Measurements from ENCODE around the gene CDH12. TPM values are rescaled to one million over a fixed set of nuclear protein-coding genes. Genes with fewer than 3 reads are reported as not detected.

CDH12 gene
- total RNA-seq, 1 experiment from 2014 or later, result not detected

- Mint-ChIP-seq H3K36me3 (ENCODE audit: insufficient read depth in 1 of 3, low read depth in 3 of 3) (peaks cover 9 to 17% (median 15%) of the 10 kb centered on the region in 3 experiments), H3K4me1 (peaks cover 24 to 25% of the 10 kb centered on the region in 2 experiments)
- no peak overlapping the region for H2BK15ac ChIP-seq (ENCODE audit: low read depth, low read length)
Measured at GRCh38 chr5:22625451-22625850, 227.7 kb downstream of the CDH12 start.

More at GRCh38 chr5:22625451-22625850, 227.7 kb downstream of the CDH12 start:
- no peaks in the 10 kb centered on the region for H3K27me3 ChIP-seq (ENCODE audit: insufficient read depth, low read length)
- no peak overlapping the region for H3K4ac ChIP-seq (ENCODE audit: low read depth, low read length)
- H3K56ac ChIP-seq (ENCODE audit: insufficient read length, low read depth, low read length), result no peak overlapping the region
- H3K79me2 ChIP-seq (ENCODE audit: insufficient read depth, low read length), result no peaks in the 10 kb centered on the region
- H4K8ac ChIP-seq (replicated peaks; ENCODE audit: insufficient read length, low read depth, low read length), result no peak overlapping the region
- H4K91ac ChIP-seq (ENCODE audit: insufficient read length, low read depth, low read length), result no peak overlapping the region
- Mint-ChIP-seq H3K27me3 (ENCODE audit: low read depth) (no peaks in the 10 kb centered on the region; the same call in 1 of the 2 replicates), H3K9me3 (peaks cover 10 to 22% of the 10 kb centered on the region in 2 experiments), H3K27ac (peak overlapping the region in 1 of 3 experiments; percentile 75; a peak in 1 of 7 replicates), H3K4me3 (no peak overlapping the region)
- no peak overlapping the region for H2AK5ac ChIP-seq (ENCODE audit: insufficient read length, low read length)
- no peak overlapping the region for H3T11ph ChIP-seq (ENCODE audit: low read length)
- no peak for DNase-seq
- H3K14ac ChIP-seq (ENCODE audit: insufficient read depth, low read length), result no peak overlapping the region
- no peak overlapping the region for H2AFZ ChIP-seq (ENCODE audit: low read length)
- H3K18ac ChIP-seq (ENCODE audit: insufficient read length, low read depth, low read length), result no peak overlapping the region
- no CpG with 5 or more reads among the region's 2 CpGs for WGBS (ENCODE audit: extremely low coverage, insufficient read length, low lambda C conversion rate)
- H4K5ac ChIP-seq (ENCODE audit: insufficient read length, low read depth, low read length), result no peak overlapping the region
- no peaks in the 10 kb centered on the region for H3K79me1 ChIP-seq (ENCODE audit: insufficient read depth, low read depth, low read length, poor library complexity, severe bottlenecking)
- H2BK5ac ChIP-seq (ENCODE audit: insufficient read length, low read length), result no peak overlapping the region
- TF ChIP-seq, protein P1, sequence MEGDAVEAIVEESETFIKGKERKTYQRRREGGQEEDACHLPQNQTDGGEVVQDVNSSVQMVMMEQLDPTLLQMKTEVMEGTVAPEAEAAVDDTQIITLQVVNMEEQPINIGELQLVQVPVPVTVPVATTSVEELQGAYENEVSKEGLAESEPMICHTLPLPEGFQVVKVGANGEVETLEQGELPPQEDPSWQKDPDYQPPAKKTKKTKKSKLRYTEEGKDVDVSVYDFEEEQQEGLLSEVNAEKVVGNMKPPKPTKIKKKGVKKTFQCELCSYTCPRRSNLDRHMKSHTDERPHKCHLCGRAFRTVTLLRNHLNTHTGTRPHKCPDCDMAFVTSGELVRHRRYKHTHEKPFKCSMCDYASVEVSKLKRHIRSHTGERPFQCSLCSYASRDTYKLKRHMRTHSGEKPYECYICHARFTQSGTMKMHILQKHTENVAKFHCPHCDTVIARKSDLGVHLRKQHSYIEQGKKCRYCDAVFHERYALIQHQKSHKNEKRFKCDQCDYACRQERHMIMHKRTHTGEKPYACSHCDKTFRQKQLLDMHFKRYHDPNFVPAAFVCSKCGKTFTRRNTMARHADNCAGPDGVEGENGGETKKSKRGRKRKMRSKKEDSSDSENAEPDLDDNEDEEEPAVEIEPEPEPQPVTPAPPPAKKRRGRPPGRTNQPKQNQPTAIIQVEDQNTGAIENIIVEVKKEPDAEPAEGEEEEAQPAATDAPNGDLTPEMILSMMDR (conservative IDR thresholded peaks at IDR 0.05), result no peak
- H2BK20ac ChIP-seq (ENCODE audit: low read depth, low read length, poor library complexity, severe bottlenecking), result no peak overlapping the region
- no peak overlapping the region for H3K9ac ChIP-seq (ENCODE audit: extremely low read depth, insufficient read length, low read length)
- H3K4me1 ChIP-seq (ENCODE audit: insufficient read depth, low read length), result no peaks in the 10 kb centered on the region; the same call in 1 of the 2 replicates
- no peak overlapping the region for H2BK12ac ChIP-seq (ENCODE audit: insufficient read length, low read depth, low read length)
- no peak overlapping the region for H3K23ac ChIP-seq (ENCODE audit: insufficient read length, low read depth, low read length)
- H3K23me2 ChIP-seq (ENCODE audit: insufficient read length, low read depth, low read length, poor library complexity, severe bottlenecking), result no peaks in the 10 kb centered on the region
- H3K4me2 ChIP-seq (ENCODE audit: insufficient read depth, insufficient read length, low read length), result no peak overlapping the region
- H2BK120ac ChIP-seq (ENCODE audit: low read depth, low read length, poor library complexity, severe bottlenecking), result no peak overlapping the region
- no peaks in the 10 kb centered on the region for H3K9me3 ChIP-seq (ENCODE audit: control insufficient read depth, low read depth, low read length)
- H4K20me1 ChIP-seq (ENCODE audit: control insufficient read depth, insufficient read depth, insufficient read length), result no peaks in the 10 kb centered on the region
- H3K27ac ChIP-seq (ENCODE audit: insufficient read length, low read depth, low read length), result no peak overlapping the region
